ENCODE measurements around the gene OXER1.

GRCh38 chr2:42799881-42800280, 35.9 kb upstream of the OXER1 start:
- TF ChIP-seq CTCF (IDR thresholded peaks at IDR 0.05 in 4 of 5, conservative IDR thresholded peaks at IDR 0.05 in 1 of 5) (no peak), POLR2A (IDR thresholded peaks at IDR 0.05) (no peak)
